Left renal pelvis (tissue), 4 donors: ENCODE data around the gene KRTAP5-3. TPM values are rescaled to one million over a fixed set of nuclear protein-coding genes. Genes with fewer than 3 reads are reported as not detected.

Experiments
- DNase-seq, 4 donors: peaks; one replicate each; pipeline ENCODE4 v3.0.0-alpha.2; 2013; ENCODE audit warnings: low read depth in 4 of 4, low spot score in 3 of 4
- polyA plus RNA-seq, 4 donors: library from polyadenylated mRNA; unstranded; fragments of 120-200 nt; gene quantifications; one replicate each; pipeline ENCODE4 v1.2.1, GENCODE V29; 2013; ENCODE audit not compliant: insufficient read length in 4 of 4

The KRTAP5-3 gene
- polyA plus RNA-seq, 4 donors, result 0.31 TPM; not detected in 3

DNA sequence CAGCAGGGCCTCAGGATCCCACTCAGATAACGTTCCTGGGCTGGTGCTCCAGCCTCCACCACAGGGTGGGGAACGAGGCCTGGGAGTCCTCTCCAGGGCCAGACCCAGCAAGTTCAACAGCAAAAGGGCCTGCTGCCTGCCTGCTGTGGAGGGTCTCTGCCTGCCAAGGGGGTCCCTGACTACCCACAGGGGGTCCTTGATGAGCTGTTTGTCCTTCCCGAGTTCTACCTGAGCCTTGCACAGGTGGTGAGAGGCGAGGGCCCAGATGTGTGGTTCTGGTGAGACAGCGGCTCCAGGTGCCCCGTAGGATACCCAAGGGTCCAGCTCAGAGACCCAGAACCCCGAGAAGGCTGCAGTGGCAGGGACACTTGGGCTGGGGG lies 40.6 kb downstream of the KRTAP5-3 start:
- no peak for DNase-seq

GRCh38 chr11:1567052-1567720 lies 41.1 kb downstream of the KRTAP5-3 start:
- no peak for DNase-seq

GRCh38 chr11:1566381-1567051 lies 41.7 kb downstream of the KRTAP5-3 start:
- DNase-seq, result no peak

GRCh38 chr11:1565904-1566247 lies 42.4 kb downstream of the KRTAP5-3 start:
- DNase-seq, result no peak

GRCh38 chr11:1565173-1565903 lies 42.9 kb downstream of the KRTAP5-3 start:
- DNase-seq, result no peak

DNA sequence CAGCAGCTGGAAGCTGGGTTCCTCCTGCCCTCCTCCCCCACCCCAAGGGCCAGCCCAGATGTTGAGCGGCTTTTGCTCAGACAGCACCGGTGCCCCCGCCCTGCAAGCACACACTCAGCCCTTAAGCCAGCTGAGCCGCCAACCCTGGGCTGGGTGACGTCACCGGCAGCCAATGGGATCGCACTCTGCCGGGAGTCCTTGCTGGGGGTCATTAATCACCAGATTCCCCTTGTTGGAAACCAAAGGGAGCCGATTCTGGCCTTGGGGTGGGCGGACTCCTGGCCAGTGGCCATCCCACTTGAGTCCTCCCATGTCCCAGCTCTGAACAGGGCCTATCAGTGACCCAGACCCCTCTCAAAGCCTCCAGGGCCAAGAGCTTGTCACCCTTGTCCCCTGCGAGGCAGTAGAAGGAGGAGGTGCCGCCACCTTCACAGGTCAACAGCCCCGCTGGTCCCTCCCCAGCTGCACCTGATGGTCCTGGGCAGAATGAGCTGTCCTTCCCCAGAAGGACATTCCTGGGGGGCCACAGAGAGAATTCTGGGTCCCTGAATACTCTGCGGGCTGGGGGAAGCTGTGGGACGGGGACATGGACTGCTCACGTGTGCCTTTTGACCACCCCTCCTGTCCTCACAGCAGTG lies 43.6 kb downstream of the KRTAP5-3 start:
- no peak for DNase-seq

- DNase-seq, result no peak
Measured at GRCh38 chr11:1563697-1564534, 44.3 kb downstream of the KRTAP5-3 start.

DNA sequence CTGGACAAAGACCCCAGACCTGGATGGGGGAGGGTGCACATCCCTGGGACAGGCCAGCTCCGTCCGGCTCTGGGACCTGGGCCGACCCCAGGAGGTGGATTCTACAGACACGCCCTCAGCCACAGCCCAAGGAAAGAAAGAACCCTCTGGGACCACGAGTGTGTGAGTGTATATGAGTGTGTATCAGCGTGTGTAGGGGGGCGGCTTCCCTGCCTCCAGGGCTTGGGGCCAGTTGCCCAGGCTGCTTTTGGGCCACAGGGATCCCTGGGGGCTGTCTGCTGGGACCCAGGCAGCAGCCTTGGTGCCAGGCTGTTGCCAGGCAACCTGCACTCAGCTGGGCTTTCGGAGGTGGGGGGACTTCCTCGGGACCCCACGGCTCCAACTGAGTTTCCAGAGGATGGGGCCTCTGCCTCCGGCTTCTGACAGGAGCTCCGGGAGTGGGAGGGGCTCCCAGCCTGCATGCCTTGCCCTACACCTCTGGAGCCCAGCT lies 45.1 kb downstream of the KRTAP5-3 start:
- no peak for DNase-seq

DNA sequence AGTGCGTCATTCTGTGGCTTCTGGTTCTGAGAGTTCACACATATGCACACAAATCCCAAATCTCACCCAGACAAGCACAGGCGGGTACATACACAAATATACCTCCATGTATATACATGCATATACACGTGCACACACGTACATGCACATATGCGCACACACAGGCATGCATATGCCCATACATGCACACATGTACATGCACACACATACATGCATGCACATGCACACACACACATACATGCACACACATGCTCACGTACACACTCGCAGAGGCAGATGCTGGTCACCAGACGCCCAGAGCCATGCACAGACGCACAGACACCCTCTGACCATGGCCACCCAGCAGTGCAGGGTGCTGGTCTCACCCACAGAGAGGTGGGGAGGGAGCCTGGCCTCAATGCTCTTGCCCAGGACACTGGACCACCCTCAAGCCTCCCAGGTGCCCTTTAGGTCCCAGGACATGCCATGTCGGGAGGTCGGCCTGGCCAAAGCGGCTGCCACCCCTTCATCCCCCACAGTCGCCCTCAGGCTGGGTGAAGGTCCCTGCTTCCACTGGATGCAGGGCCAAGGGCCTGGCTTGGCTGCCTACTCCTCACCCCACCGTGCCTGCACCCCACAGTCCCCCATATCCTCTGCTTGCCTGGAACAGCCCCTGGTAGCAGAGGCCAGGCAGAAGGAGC lies 45.7 kb downstream of the KRTAP5-3 start:
- DNase-seq, result no peak

DNA sequence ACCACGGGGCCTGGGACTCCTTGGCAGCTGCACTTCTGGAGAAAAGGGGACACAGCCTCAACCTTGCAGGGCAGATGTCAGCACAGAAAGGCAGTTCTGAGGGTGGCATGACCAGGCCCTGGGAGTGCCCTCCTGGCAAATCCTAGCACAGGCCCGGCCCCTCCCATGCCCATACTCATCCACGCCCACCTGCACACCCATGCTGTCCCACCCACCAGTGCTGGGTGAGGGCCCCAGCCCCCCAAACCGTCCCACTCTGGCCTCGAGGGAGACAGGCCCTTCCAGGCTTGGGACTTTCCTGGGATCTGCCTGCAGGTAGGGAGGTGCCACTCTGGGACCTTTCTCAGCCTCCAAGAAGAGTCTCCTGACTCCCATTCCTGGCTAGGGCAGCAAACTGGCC lies 46.3 kb downstream of the KRTAP5-3 start:
- DNase-seq, result no peak

DNA sequence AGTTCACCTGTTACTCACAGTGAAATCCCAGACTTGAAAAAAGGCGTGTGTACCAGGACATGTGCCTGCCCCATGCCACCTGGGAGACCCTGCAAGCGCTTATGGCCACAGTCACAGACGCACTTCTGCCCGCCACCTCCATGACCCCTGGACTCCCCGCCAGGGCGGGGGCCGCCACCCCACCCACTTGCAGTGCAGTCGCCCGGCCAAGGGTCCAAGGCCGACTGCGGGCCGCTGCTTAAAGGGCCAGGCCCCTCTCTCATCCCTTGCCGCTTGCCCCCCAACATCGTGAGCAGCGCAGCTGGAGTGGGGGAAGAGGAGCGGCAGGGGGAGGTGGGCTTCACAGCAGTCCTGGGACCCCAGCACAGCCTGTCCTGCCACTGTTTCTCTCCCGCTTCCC lies 47.0 kb downstream of the KRTAP5-3 start:
- DNase-seq, result no peak

GRCh38 chr11:1560649-1561251 lies 47.5 kb downstream of the KRTAP5-3 start:
- no peak for DNase-seq

DNA sequence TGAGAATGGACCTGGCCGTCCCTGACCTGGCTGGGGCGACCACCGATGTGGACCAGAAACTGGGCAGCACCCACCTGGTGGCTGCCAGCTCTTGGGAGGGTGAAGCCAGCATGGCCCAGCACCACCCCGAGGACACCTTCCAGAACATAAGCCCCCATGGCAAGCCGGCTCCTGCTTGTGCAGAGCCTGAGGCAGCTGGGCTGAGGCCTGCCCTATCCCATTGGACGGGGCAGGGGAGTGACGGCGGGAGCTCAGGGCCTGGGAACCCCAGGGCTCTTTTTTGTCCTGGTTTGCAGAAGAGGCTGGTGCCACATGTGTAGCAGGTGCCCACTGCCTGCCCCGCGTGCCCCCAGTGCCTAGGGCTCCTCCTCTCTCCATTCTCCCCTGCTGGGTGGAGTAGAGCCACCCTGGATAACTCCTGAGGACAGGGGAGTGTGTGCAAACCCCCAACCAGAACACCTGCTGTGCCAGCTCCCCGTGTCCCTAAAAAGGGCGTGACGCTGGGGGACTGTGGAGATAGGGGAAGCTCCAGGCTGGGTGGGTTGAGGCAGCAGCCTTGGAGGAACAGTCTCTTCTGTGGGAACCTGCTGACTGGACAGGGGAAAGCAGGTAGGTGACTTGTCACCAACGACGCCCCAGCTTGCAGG lies 48.1 kb downstream of the KRTAP5-3 start:
- no peak for DNase-seq

DNA sequence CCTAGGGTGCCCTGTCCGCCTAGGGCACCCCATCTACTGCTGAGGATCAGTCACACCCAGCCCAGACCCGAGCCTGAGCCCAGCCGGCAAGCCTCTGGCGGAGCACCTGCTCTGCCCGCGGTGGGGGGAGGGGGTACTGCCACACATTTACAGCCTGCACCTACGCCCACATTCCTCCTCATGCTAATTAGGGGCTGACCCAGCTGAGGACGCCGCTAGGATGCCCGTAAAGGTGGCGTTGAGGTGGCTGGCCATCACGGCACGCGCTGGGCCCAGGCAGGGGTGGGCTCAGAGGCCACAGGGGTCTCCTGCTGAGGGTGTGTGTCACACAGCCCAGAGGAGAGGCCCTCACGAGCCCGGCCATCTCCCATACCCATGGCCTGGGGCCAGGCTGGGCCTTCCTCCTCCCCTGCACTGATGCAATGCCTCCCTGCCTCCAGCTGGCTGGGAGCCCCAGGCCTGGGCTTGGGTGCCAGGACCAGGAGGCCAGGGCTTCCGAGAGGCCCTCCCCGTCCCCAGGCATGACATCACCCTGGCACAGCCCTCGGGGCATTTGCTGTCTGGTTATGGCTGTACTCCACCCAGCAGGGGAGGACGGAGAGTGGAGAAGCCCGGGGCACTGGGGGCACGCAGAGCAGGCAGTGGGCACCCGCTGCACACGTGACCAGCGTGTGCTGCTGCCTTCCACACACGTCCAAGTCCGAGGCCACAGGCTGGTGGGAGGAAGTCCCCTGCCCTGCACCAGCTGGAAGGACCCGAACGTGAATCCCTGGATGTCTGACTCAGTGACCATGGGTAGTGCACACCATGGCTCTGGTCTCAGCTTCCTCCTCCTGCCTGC lies 48.9 kb downstream of the KRTAP5-3 start:
- no peak for DNase-seq

DNA sequence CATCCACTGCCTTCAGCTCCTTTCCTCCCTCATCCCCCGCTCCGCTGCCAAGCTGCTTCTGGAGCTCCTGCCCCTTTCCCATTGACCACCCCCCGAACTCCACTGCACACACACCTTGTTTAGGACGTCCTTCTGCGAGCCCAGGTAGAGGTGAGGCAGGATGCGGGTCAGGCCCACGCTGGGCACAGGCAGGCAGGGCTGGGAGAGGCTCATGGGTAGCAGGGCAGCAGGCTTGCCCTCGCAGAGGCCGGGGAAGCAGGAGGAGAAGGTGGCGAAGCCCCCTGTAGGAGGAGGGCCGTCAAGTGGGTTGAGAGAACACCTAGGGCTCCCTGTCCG lies 49.5 kb downstream of the KRTAP5-3 start:
- DNase-seq, result no peak

GRCh38 chr11:1557904-1558774 lies 50.1 kb downstream of the KRTAP5-3 start:
- DNase-seq, result no peak
